ENCODE measurements around the gene ARRDC2. TPM values are rescaled to one million over a fixed set of nuclear protein-coding genes. Genes with fewer than 3 reads are reported as not detected.

Gene ARRDC2
- total and polyA plus RNA-seq, 9 of the 15 experiments (the other 6 are each of a cell fraction or from before 2014, with no cell fraction given) = 1.9 to 27.4 (median 15.2) TPM

- TF ChIP-seq ZNF143 (CRISPR knock-in tag; IDR thresholded peaks at IDR 0.05) (no peak), HOXB6 (CRISPR knock-in tag; IDR thresholded peaks at IDR 0.05; ENCODE audit: borderline replicate concordance) (no peak), SRSF9 (IDR thresholded peaks at IDR 0.05; ENCODE audit: borderline replicate concordance, low read depth, low read length) (no peak), NEUROD1 (IDR thresholded peaks at IDR 0.05; ENCODE audit: borderline replicate concordance, low read depth, low read length, partially characterized antibody) (no peak), CEBPB (tag; IDR thresholded peaks at IDR 0.05) (no peak), MAFF (IDR thresholded peaks at IDR 0.05; ENCODE audit: low read length) (no peak), JUND (IDR thresholded peaks at IDR 0.05; ENCODE audit: borderline replicate concordance, low read depth, low read length) (no peak), JUND (tag; IDR thresholded peaks at IDR 0.05; ENCODE audit: borderline replicate concordance, low read depth, low read length) (no peak), KLF13 (tag; IDR thresholded peaks at IDR 0.05; ENCODE audit: borderline replicate concordance, low read depth) (no peak), EGR1 (conservative IDR thresholded peaks at IDR 0.05) (no peak), PRDM10 (IDR thresholded peaks at IDR 0.05; ENCODE audit: partially characterized antibody) (no peak), DLX4 (CRISPR knock-in tag; IDR thresholded peaks at IDR 0.05) (no peak), CBFA2T3 (IDR thresholded peaks at IDR 0.05) (no peak), ARID2 (IDR thresholded peaks at IDR 0.05) (no peak), RBM39 (optimal IDR thresholded peaks at IDR 0.05; ENCODE audit: low read depth, low read length) (no peak), RB1 (IDR thresholded peaks at IDR 0.05; ENCODE audit: low read depth) (no peak), TCFL5 (CRISPR knock-in tag; conservative IDR thresholded peaks at IDR 0.05) (no peak), NR4A1 (CRISPR knock-in tag; IDR thresholded peaks at IDR 0.05) (no peak), NR4A1 (tag; IDR thresholded peaks at IDR 0.05) (no peak), HBP1 (CRISPR knock-in tag; IDR thresholded peaks at IDR 0.05) (no peak), CBX1 (IDR thresholded peaks at IDR 0.05; ENCODE audit: low read depth) (0 out of 2 replicates have a peak, but pooled peaks have one; percentile 39), CREB3L1 (IDR thresholded peaks at IDR 0.05; ENCODE audit: borderline replicate concordance, low read depth) (no peak), EHMT2 (IDR thresholded peaks at IDR 0.05) (no peak)
Observed at GRCh38 chr19:18029617-18030338, 21.8 kb downstream of the ARRDC2 start (continued).
